ENCODE results near the gene TECPR2. TPM values are rescaled to one million over a fixed set of nuclear protein-coding genes. Genes with fewer than 3 reads are reported as not detected.

TECPR2 gene
- total and polyA plus RNA-seq, 2 of the 13 experiments (the other 11 are each of a cell fraction or from before 2014, with no cell fraction given) = 3.5 to 5.7 TPM

GRCh38 chr14:102505775-102506625 lies 143.3 kb downstream of the TECPR2 start:
- CTCF ChIA-PET (ENCODE audit: low intra/inter-chr PET ratio, low total read pairs) = no interaction called here
- no peak overlapping the region for H2AFZ ChIP-seq (ENCODE audit: low read length)

GRCh38 chr14:102506626-102506925 lies 143.8 kb downstream of the TECPR2 start:
- FAIRE-seq (no peak), ATAC-seq (no peak), DNase-seq (ENCODE audit: low spot score) (no peak)
- in situ Hi-C loops (cut with HindIII; ENCODE audit: extremely low pct_ligation_motif_present, low pct_unique_long_range_greater_than_20kb) (no loop called here), intact Hi-C loops (cut with micrococcal nuclease; ENCODE audit: unreplicated experiment) (no loop called here)
- no peaks in the 10 kb centered on the region for H4K20me1 ChIP-seq (ENCODE audit: insufficient read depth, low read length)
- no peaks in the 10 kb centered on the region for H3K9me3 ChIP-seq (ENCODE audit: low read length)
- no peaks in the 10 kb centered on the region; a peak in 2 of 5 replicates for H3K27me3 ChIP-seq (ENCODE audit: control insufficient read depth in 1 of 2, insufficient read depth in 2 of 2, low read length in 2 of 2)
- CTCF ChIA-PET (ENCODE audit: low intra/inter-chr PET ratio, low total read pairs) = no interaction called here
- H3K36me3 ChIP-seq (replicated peaks in 1 of 2; ENCODE audit: control insufficient read depth in 1 of 2, insufficient read depth in 2 of 2, low read length in 2 of 2) = peaks cover 3 to 4% of the 10 kb centered on the region in 2 experiments; a peak in 1 of 5 replicates
- TF ChIP-seq ZNF770 (CRISPR knock-in tag; IDR thresholded peaks at IDR 0.05) (no peak), ZBTB38 (CRISPR knock-in tag; IDR thresholded peaks at IDR 0.05) (0 out of 2 replicates have a peak, but pooled peaks have one; percentile 2), EED (CRISPR knock-in tag; IDR thresholded peaks at IDR 0.05) (no peak), HNRNPK (IDR thresholded peaks at IDR 0.05; ENCODE audit: low read depth, low read length, poor library complexity, severe bottlenecking) (no peak), MEIS1 (CRISPR knock-in tag; IDR thresholded peaks at IDR 0.05; ENCODE audit: borderline replicate concordance) (no peak), AGO2 (optimal IDR thresholded peaks at IDR 0.05; ENCODE audit: low read depth, low read length) (peak; percentile 54), ZNF225 (CRISPR knock-in tag; IDR thresholded peaks at IDR 0.05) (no peak), RBM22 (optimal IDR thresholded peaks at IDR 0.05; ENCODE audit: low read length) (no peak), ZNF317 (CRISPR knock-in tag; IDR thresholded peaks at IDR 0.05) (no peak), ETS1 (CRISPR knock-in tag; IDR thresholded peaks at IDR 0.05) (no peak)
- H3K4me2 ChIP-seq (ENCODE audit: low read depth, low read length) = no peak overlapping the region
- BruUV-seq (replicated peaks) = no TSS peak
- no peak overlapping the region for H2AFZ ChIP-seq (ENCODE audit: low read length)
- POLR2A ChIA-PET = interaction anchor here (0.6 kb wide), 1 partner anchor 54 kb away, joined by 3 read pairs; no protein-coding TSS in a partner anchor
- no peaks in the 10 kb centered on the region for H3K79me2 ChIP-seq (ENCODE audit: insufficient read depth, low read length)
- WGBS (ENCODE audit: low lambda C conversion rate) = 94% methylated on average over 9 of the region's 11 CpGs
- peaks cover 23% of the 10 kb centered on the region for H3K4me1 ChIP-seq (ENCODE audit: insufficient read depth, low read length)
- no peak overlapping the region for H3K4me3 ChIP-seq (replicated peaks in 1 of 3; ENCODE audit: insufficient read depth in 1 of 3, low read depth in 2 of 3, low read length in 3 of 3)
- H3K27ac ChIP-seq (ENCODE audit: extremely low read length, insufficient read depth, low read length) = no peak overlapping the region
- no peak overlapping the region for H3K9ac ChIP-seq (ENCODE audit: insufficient read depth, low read depth, low read length)

More at GRCh38 chr14:102505775-102506625, 143.3 kb downstream of the TECPR2 start:
- Histone ChIP-seq H3K4me3 (replicated peaks in 1 of 3; ENCODE audit: insufficient read depth in 1 of 3, low read depth in 2 of 3, low read length in 3 of 3) (no peak overlapping the region), H3K4me2 (ENCODE audit: low read depth, low read length) (no peak overlapping the region), H3K9ac (ENCODE audit: insufficient read depth, low read depth, low read length) (no peak overlapping the region), H3K27ac (ENCODE audit: extremely low read length, insufficient read depth, low read length) (no peak overlapping the region), H3K4me1 (ENCODE audit: insufficient read depth, low read length) (peaks cover 17% of the 10 kb centered on the region), H3K9me3 (ENCODE audit: low read length) (no peaks in the 10 kb centered on the region), H3K79me2 (ENCODE audit: insufficient read depth, low read length) (no peaks in the 10 kb centered on the region), H3K27me3 (ENCODE audit: control insufficient read depth in 1 of 2, insufficient read depth in 2 of 2, low read length in 2 of 2) (no peaks in the 10 kb centered on the region; a peak in 2 of 5 replicates), H4K20me1 (ENCODE audit: insufficient read depth, low read length) (no peaks in the 10 kb centered on the region), H3K36me3 (replicated peaks in 1 of 2; ENCODE audit: control insufficient read depth in 1 of 2, insufficient read depth in 2 of 2, low read length in 2 of 2) (peaks cover 3 to 4% of the 10 kb centered on the region in 2 experiments; a peak in 2 of 5 replicates)
- no peak for ATAC-seq
- POLR2A ChIA-PET = interaction anchor here (0.6 kb wide), 1 partner anchor 53 kb away, joined by 3 read pairs; no protein-coding TSS in a partner anchor
- intact Hi-C loops (cut with micrococcal nuclease; ENCODE audit: unreplicated experiment) = no loop called here
- TF ChIP-seq AGO2 (optimal IDR thresholded peaks at IDR 0.05; ENCODE audit: low read depth, low read length) (peak; percentile 2), ZBTB38 (CRISPR knock-in tag; IDR thresholded peaks at IDR 0.05) (0 out of 2 replicates have a peak, but pooled peaks have one; percentile 15), WIZ (CRISPR knock-in tag; IDR thresholded peaks at IDR 0.05) (no peak), ZSCAN29 (CRISPR knock-in tag; conservative IDR thresholded peaks at IDR 0.05) (no peak)
- DNase-seq (ENCODE audit: low spot score) = no peak
- BruUV-seq (replicated peaks) = no TSS peak
- in situ Hi-C loops (cut with HindIII; ENCODE audit: extremely low pct_ligation_motif_present, low pct_unique_long_range_greater_than_20kb) = no loop called here
- FAIRE-seq = no peak
- WGBS (ENCODE audit: low lambda C conversion rate) = 98% methylated on average over 7 of the region's 19 CpGs
